ENCODE data around the gene SYCP3.
"Not testable (repeated sequence)": the region's sequence is repeated elsewhere in the genome, so short reads cannot be mapped to it uniquely, and the experiment has no call there.

The SYCP3 gene

DNA sequence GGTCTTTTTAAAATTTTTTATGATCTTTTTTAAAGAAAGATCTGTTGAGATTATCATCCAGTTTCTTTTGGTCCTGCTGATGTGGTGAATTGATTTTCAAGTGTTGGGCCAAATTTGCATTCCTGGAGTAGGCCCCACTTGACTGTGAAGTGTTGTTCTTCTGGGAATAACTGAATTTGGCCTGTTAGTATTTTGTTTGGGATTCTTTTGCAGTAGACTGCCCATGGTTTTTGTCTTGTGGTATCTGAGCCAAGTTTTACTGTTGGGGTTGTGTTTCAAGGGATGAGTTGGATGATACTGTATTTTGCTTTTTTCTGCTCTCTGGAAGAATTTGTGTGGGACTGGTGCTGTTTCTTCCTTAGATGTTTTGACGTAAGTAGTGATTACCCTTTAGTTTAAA, 4.0 kb upstream of the SYCP3 start:
- H3K4me3 ChIP-seq (ENCODE audit: control insufficient read depth, low read depth, low read length) = no peak overlapping the region
- TF ChIP-seq, protein P1, sequence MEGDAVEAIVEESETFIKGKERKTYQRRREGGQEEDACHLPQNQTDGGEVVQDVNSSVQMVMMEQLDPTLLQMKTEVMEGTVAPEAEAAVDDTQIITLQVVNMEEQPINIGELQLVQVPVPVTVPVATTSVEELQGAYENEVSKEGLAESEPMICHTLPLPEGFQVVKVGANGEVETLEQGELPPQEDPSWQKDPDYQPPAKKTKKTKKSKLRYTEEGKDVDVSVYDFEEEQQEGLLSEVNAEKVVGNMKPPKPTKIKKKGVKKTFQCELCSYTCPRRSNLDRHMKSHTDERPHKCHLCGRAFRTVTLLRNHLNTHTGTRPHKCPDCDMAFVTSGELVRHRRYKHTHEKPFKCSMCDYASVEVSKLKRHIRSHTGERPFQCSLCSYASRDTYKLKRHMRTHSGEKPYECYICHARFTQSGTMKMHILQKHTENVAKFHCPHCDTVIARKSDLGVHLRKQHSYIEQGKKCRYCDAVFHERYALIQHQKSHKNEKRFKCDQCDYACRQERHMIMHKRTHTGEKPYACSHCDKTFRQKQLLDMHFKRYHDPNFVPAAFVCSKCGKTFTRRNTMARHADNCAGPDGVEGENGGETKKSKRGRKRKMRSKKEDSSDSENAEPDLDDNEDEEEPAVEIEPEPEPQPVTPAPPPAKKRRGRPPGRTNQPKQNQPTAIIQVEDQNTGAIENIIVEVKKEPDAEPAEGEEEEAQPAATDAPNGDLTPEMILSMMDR (conservative IDR thresholded peaks at IDR 0.05; ENCODE audit: control insufficient read depth, insufficient read depth, low read depth, low read length) = no peak
- DNase-seq (ENCODE audit: low read depth) = no peak

DNA sequence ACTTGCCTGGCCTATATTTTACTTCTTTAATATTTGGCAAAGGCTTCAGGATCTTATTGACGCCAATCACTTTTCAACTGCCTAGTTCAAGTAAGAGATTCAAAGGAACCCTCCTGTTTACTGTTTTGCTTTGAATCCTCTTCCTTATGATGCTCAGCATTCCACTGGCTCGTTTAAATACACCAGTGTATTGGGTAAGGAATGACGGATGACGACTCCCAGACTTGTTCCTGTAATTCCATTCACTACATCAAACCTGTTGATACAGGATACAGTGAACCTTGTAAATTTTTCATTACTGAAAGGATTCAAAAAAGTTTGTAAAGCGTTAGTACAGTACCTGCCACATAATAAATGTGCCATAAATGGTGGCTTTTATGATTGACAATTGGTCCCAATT, 1.7 kb upstream of the SYCP3 start:
- no peak for DNase-seq (ENCODE audit: low read depth)
- TF ChIP-seq, protein P1 (conservative IDR thresholded peaks at IDR 0.05; ENCODE audit: control insufficient read depth, insufficient read depth, low read depth, low read length) = no peak
- no peak overlapping the region for H3K4me3 ChIP-seq (ENCODE audit: control insufficient read depth, low read depth, low read length)

DNA sequence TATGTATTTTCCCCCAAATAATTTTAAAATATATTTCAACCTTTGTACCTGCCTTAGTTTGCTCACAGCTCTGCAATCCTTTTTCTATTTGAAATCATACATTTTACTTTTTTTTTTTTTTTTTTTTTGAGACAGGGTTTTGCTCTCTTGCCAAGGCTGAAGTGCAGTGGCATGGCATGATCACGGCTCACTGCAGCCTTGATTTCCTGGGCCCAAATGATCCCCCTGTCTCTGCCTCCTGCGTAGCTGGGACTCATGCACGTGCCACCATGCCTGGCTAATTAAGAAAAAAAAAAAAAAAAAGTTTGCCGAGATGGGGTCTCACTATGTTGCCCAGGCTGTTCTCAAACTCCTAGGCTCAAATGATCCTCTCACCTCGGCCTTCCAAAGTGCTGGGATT, 1.3 kb upstream of the SYCP3 start:
- TF ChIP-seq, protein P1 (conservative IDR thresholded peaks at IDR 0.05; ENCODE audit: control insufficient read depth, insufficient read depth, low read depth, low read length) = no peak
- no peak overlapping the region for H3K4me3 ChIP-seq (ENCODE audit: control insufficient read depth, low read depth, low read length)
- DNase-seq (ENCODE audit: low read depth) = no peak

DNA sequence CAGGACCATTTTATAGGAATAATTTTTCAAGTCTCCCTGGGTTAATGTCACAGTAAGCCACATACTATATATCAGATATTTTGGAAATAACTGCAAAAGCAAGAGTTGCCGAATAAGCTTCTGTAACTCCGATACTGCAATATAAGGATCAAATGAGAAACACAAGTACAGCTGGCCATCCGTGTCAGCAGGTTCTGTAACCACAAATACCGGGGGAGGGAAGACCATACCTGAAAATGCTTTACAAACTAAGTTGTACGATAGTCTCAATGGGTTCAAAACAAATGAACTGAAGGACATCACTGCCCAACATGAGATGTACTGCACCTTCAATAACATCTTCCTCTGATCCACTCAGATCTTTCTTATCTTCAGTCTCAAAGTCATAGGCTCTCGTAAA, 1.8 kb downstream of the SYCP3 start:
- no peak overlapping the region for H3K4me3 ChIP-seq (ENCODE audit: control insufficient read depth, low read depth, low read length)
- no peak for DNase-seq (ENCODE audit: low read depth)
- TF ChIP-seq, protein P1 (conservative IDR thresholded peaks at IDR 0.05; ENCODE audit: control insufficient read depth, insufficient read depth, low read depth, low read length) = no peak

DNA sequence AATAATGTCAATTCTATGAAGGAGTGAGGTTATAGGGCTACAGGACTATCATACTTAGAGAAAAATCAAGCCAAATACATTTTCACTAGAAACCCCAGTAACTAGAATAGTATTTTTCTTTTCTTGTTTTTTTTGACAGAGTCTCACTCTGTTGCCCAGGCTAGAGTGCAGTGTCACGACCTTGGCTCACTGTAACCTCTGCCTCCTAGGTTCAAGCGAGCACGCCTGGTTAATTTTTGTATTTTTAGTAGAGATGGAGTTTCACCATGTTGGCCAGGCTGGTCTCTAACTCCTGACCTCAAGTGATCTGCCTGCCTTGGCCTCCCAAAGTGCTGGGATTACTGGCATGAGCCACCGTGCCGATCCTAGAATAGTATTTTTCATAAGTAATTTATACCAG, 4.8 kb downstream of the SYCP3 start:
- H3K4me3 ChIP-seq (ENCODE audit: control insufficient read depth, low read depth, low read length); DNase-seq (ENCODE audit: low read depth): not testable (repeated sequence)

DNA sequence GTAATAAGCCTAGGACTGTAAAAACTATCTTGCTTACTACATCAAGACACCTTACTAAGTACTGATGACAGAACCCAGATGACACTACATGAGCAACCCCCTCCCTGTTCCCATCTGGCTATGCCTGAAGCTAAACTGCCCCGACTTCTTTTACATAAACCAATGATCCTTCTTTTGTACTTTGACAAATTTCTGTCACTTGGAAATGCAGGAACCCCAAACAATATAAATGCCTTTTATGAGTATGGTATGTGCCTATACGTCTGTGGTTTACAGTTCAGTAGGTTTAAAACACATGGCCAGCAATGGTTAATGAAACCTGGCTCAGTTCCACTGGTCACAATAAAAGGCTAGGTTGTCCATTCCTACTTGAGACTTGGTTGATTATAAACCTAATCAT, 6.1 kb downstream of the SYCP3 start:
- H3K4me3 ChIP-seq (ENCODE audit: control insufficient read depth, low read depth, low read length) = no peak overlapping the region
- TF ChIP-seq, protein P1 (conservative IDR thresholded peaks at IDR 0.05; ENCODE audit: control insufficient read depth, insufficient read depth, low read depth, low read length) = no peak
- DNase-seq (ENCODE audit: low read depth) = no peak

DNA sequence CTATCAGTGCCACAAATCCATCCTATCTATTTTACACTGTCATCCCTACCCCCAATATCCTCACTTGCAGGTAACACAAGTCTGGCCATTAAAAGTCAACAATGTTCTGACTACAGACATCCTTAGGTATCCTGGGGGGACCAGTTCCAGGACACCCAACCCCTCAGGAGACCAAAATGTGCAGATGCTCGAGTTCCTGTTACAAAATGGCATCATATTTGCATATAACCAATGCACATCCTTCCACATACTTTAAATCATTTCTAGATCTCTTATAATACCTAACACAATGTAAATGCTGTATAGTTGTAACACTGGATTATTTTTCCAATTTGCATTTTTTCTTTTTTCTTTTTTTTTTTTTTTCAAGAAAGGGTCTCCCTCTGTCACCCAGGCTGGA, 6.9 kb downstream of the SYCP3 start:
- TF ChIP-seq, protein P1 (conservative IDR thresholded peaks at IDR 0.05; ENCODE audit: control insufficient read depth, insufficient read depth, low read depth, low read length) = no peak
- DNase-seq (ENCODE audit: low read depth) = no peak
- H3K4me3 ChIP-seq (ENCODE audit: control insufficient read depth, low read depth, low read length) = no peak overlapping the region

Measured in fibroblast of mammary gland (primary cell).